ENCODE data around the gene GRK5. TPM values are rescaled to one million over a fixed set of nuclear protein-coding genes. Genes with fewer than 3 reads are reported as not detected.
A peak's percentile ranks its signal among the peaks of the same experiment; 100 is the strongest.

The GRK5 gene
- total RNA-seq, 4 donors from 2014 or later, result 6.2 to 12.5 (median 9.1) TPM

GRCh38 chr10:119396008-119396708, 188.8 kb downstream of the GRK5 start:
- ATAC-seq, result no peak
- Histone ChIP-seq H3K9me3 (no peaks in the 10 kb centered on the region), H3K4me3 (no peak overlapping the region), H3K36me3 (no peaks in the 10 kb centered on the region), H3K27ac (peak overlapping the region; percentile 49 to 75 (median 65)), H3K27me3 (no peaks in the 10 kb centered on the region), H3K4me1 (peaks cover 8 to 13% of the 10 kb centered on the region in 2 donors)
- DNase-seq, result no peak
- intact Hi-C loops (cut with DNase I; ENCODE audit: low total_unique reads), result no loop called here
- no peak for TF ChIP-seq CTCF (IDR thresholded peaks at IDR 0.05 in 4 of 5, conservative IDR thresholded peaks at IDR 0.05 in 1 of 5)
- no peak for TF ChIP-seq POLR2A (IDR thresholded peaks at IDR 0.05)
- in situ Hi-C loops (cut with MboI; ENCODE audit: low sequenced_read_pairs in 4 of 4), result no loop called here

GRCh38 chr10:119396709-119397071, 189.3 kb downstream of the GRK5 start:
- ATAC-seq (no peak), DNase-seq (no peak)
- no peak overlapping the region for H3K4me3 ChIP-seq
- no peak for TF ChIP-seq POLR2A (IDR thresholded peaks at IDR 0.05)
- no peak for TF ChIP-seq CTCF (IDR thresholded peaks at IDR 0.05 in 4 of 5, conservative IDR thresholded peaks at IDR 0.05 in 1 of 5)
- peaks cover 8 to 15% of the 10 kb centered on the region in 2 donors for H3K4me1 ChIP-seq
- in situ Hi-C loops (cut with MboI; ENCODE audit: low sequenced_read_pairs in 4 of 4), result no loop called here
- H3K27ac ChIP-seq, result peak overlapping the region in 1 of 4 donors; percentile 49
- no peaks in the 10 kb centered on the region for H3K27me3 ChIP-seq
- H3K36me3 ChIP-seq, result no peaks in the 10 kb centered on the region
- H3K9me3 ChIP-seq, result no peaks in the 10 kb centered on the region
- intact Hi-C loops (cut with DNase I; ENCODE audit: low total_unique reads), result no loop called here

- DNase-seq (no peak), ATAC-seq (no peak)
- no peaks in the 10 kb centered on the region for H3K9me3 ChIP-seq
- H3K27me3 ChIP-seq, result no peaks in the 10 kb centered on the region
- TF ChIP-seq CTCF (IDR thresholded peaks at IDR 0.05 in 4 of 5, conservative IDR thresholded peaks at IDR 0.05 in 1 of 5) (no peak), POLR2A (IDR thresholded peaks at IDR 0.05) (no peak)
- intact Hi-C loops (cut with DNase I; ENCODE audit: low total_unique reads), result no loop called here
- H3K36me3 ChIP-seq, result no peaks in the 10 kb centered on the region
- in situ Hi-C loops (cut with MboI; ENCODE audit: low sequenced_read_pairs in 4 of 4), result no loop called here
- H3K4me3 ChIP-seq, result no peak overlapping the region
- peaks cover 8 to 18% of the 10 kb centered on the region in 2 donors for H3K4me1 ChIP-seq
- no peak overlapping the region for H3K27ac ChIP-seq
These were observed 190.0 kb downstream of the GRK5 start for GRCh38 chr10:119397416-119397815.

GRCh38 chr10:119398996-119399395, 191.6 kb downstream of the GRK5 start:
- H3K27me3 ChIP-seq, result no peaks in the 10 kb centered on the region
- ATAC-seq (no peak), DNase-seq (no peak)
- intact Hi-C loops (cut with DNase I; ENCODE audit: low total_unique reads), result no loop called here
- H3K27ac ChIP-seq, result peak overlapping the region; percentile 5 to 42 (median 24)
- no peak for TF ChIP-seq CTCF (IDR thresholded peaks at IDR 0.05 in 4 of 5, conservative IDR thresholded peaks at IDR 0.05 in 1 of 5)
- no peak for TF ChIP-seq POLR2A (IDR thresholded peaks at IDR 0.05)
- H3K4me3 ChIP-seq, result no peak overlapping the region
- in situ Hi-C loops (cut with MboI; ENCODE audit: low sequenced_read_pairs in 4 of 4), result no loop called here
- no peaks in the 10 kb centered on the region for H3K36me3 ChIP-seq
- H3K9me3 ChIP-seq, result no peaks in the 10 kb centered on the region
- peaks cover 8 to 19% of the 10 kb centered on the region in 2 donors for H3K4me1 ChIP-seq

- intact Hi-C loops (cut with DNase I; ENCODE audit: low total_unique reads) (no loop called here), in situ Hi-C loops (cut with MboI; ENCODE audit: low sequenced_read_pairs in 4 of 4) (no loop called here)
- Histone ChIP-seq H3K4me1 (peaks cover 8 to 19% of the 10 kb centered on the region in 2 donors), H3K27ac (peak overlapping the region in 1 of 4 donors; percentile 13), H3K9me3 (no peaks in the 10 kb centered on the region), H3K36me3 (no peaks in the 10 kb centered on the region), H3K4me3 (no peak overlapping the region), H3K27me3 (no peaks in the 10 kb centered on the region)
- DNase-seq (no peak), ATAC-seq (no peak)
- TF ChIP-seq POLR2A (IDR thresholded peaks at IDR 0.05) (no peak), CTCF (IDR thresholded peaks at IDR 0.05 in 4 of 5, conservative IDR thresholded peaks at IDR 0.05 in 1 of 5) (no peak)
These were observed 192.1 kb downstream of the GRK5 start for GRCh38 chr10:119399466-119399865.
